ENCODE data around the gene ZNF611. TPM values are rescaled to one million over a fixed set of nuclear protein-coding genes. Genes with fewer than 3 reads are reported as not detected.
"Not testable (repeated sequence)": the region's sequence is repeated elsewhere in the genome, so short reads cannot be mapped to it uniquely, and the experiment has no call there.

The ZNF611 gene
- total RNA-seq, 1 experiment from 2014 or later: 16.6 TPM

GRCh38 chr19:52699555-52699954, 35.3 kb downstream of the ZNF611 start:
- intact Hi-C loops (cut with micrococcal nuclease; ENCODE audit: unreplicated experiment); H3K4me3 ChIP-seq (ENCODE audit: low read depth in 2 of 2, low read length in 2 of 2); H3K36me3 ChIP-seq (ENCODE audit: control insufficient read depth, insufficient read depth, low read length); DNase-seq (ENCODE audit: low read depth, low spot score); in situ Hi-C loops (cut with HindIII; ENCODE audit: low pct_unique_long_range_greater_than_20kb, low sequenced_read_pairs); BruUV-seq (replicated peaks); POLR2A ChIA-PET; H3K27me3 ChIP-seq (ENCODE audit: control insufficient read depth, insufficient read depth, low read length); H3K9me3 ChIP-seq (ENCODE audit: control insufficient read depth, insufficient read depth, low read depth, low read length); CTCF ChIA-PET; H3K4me1 ChIP-seq (ENCODE audit: control insufficient read depth, insufficient read depth, low read length); H3K27ac ChIP-seq (ENCODE audit: low read length): not testable (repeated sequence)
- peak; percentile 60; the same call in 1 of the 2 replicates for ATAC-seq
- TF ChIP-seq CTCF (IDR thresholded peaks at IDR 0.05): peak; percentile 40

GRCh38 chr19:52695996-52696395, 38.8 kb downstream of the ZNF611 start:
- in situ Hi-C loops (cut with HindIII; ENCODE audit: low pct_unique_long_range_greater_than_20kb, low sequenced_read_pairs): no loop called here
- Histone ChIP-seq H3K27me3 (ENCODE audit: control insufficient read depth, insufficient read depth, low read length) (no peaks in the 10 kb centered on the region), H3K4me1 (ENCODE audit: control insufficient read depth, insufficient read depth, low read length) (peaks cover 5% of the 10 kb centered on the region; the same call in 1 of the 2 replicates), H3K27ac (ENCODE audit: low read length) (no peak overlapping the region), H3K36me3 (ENCODE audit: control insufficient read depth, insufficient read depth, low read length) (no peaks in the 10 kb centered on the region), H3K9me3 (ENCODE audit: control insufficient read depth, insufficient read depth, low read depth, low read length) (no peaks in the 10 kb centered on the region), H3K4me3 (ENCODE audit: low read depth in 2 of 2, low read length in 2 of 2) (no peak overlapping the region)
- ATAC-seq (no peak), DNase-seq (ENCODE audit: low read depth, low spot score) (no peak)
- TF ChIP-seq CTCF (IDR thresholded peaks at IDR 0.05) (no peak), REST (IDR thresholded peaks at IDR 0.05; ENCODE audit: insufficient read depth in 1 of 2, low read depth in 2 of 2, low read length in 1 of 2) (no peak), SIN3A (IDR thresholded peaks at IDR 0.05; ENCODE audit: borderline replicate concordance, insufficient read depth, low read depth, low read length) (no peak), TCF7L2 (IDR thresholded peaks at IDR 0.05; ENCODE audit: low read depth, low read length) (no peak)
- BruUV-seq (replicated peaks): no TSS peak
- intact Hi-C loops (cut with micrococcal nuclease; ENCODE audit: unreplicated experiment): no loop called here
- ChIA-PET CTCF (no interaction called here), POLR2A (no interaction called here)

GRCh38 chr19:52694921-52695320, 39.9 kb downstream of the ZNF611 start:
- Histone ChIP-seq H3K9me3 (ENCODE audit: control insufficient read depth, insufficient read depth, low read depth, low read length) (no peaks in the 10 kb centered on the region), H3K36me3 (ENCODE audit: control insufficient read depth, insufficient read depth, low read length) (no peaks in the 10 kb centered on the region), H3K27me3 (ENCODE audit: control insufficient read depth, insufficient read depth, low read length) (no peaks in the 10 kb centered on the region), H3K27ac (ENCODE audit: low read length) (no peak overlapping the region), H3K4me1 (ENCODE audit: control insufficient read depth, insufficient read depth, low read length) (peaks cover 5% of the 10 kb centered on the region; the same call in 1 of the 2 replicates), H3K4me3 (ENCODE audit: low read depth in 2 of 2, low read length in 2 of 2) (no peak overlapping the region)
- POLR2A ChIA-PET: no interaction called here
- in situ Hi-C loops (cut with HindIII; ENCODE audit: low pct_unique_long_range_greater_than_20kb, low sequenced_read_pairs) (no loop called here), intact Hi-C loops (cut with micrococcal nuclease; ENCODE audit: unreplicated experiment) (no loop called here)
- ATAC-seq (no peak), DNase-seq (ENCODE audit: low read depth, low spot score) (no peak)
- no peak for TF ChIP-seq SIN3A (IDR thresholded peaks at IDR 0.05; ENCODE audit: borderline replicate concordance, insufficient read depth, low read depth, low read length)
- TF ChIP-seq CTCF (IDR thresholded peaks at IDR 0.05): no peak
- no peak for TF ChIP-seq REST (IDR thresholded peaks at IDR 0.05; ENCODE audit: insufficient read depth in 1 of 2, low read depth in 2 of 2, low read length in 1 of 2)
- TF ChIP-seq TCF7L2 (IDR thresholded peaks at IDR 0.05; ENCODE audit: low read depth, low read length): no peak
- TF ChIP-seq POLR2AphosphoS5 (IDR thresholded peaks at IDR 0.05; ENCODE audit: low read depth, low read length): no peak
- BruUV-seq (replicated peaks): no TSS peak
- CTCF ChIA-PET: no interaction called here
